Parathyroid adenoma (tissue), 2 donors: ENCODE data around the gene TMEM95.
"Not testable (repeated sequence)": the region's sequence is repeated elsewhere in the genome, so short reads cannot be mapped to it uniquely, and the experiment has no call there.

Source experiments
- H2AFZ ChIP-seq: fragments of 300-600 bp; sonication (generic); one replicate; pipeline ENCODE4 v1.7.0; 2017; ENCODE audit warnings: antibody characterized with exemption, mild to moderate bottlenecking
- H3K27ac ChIP-seq: fragments of 300-600 bp; sonication (generic); one replicate; pipeline ENCODE4 v1.7.0; 2017
- H3K27me3 ChIP-seq: fragments of 300-600 bp; sonication (generic); one replicate; pipeline ENCODE4 v1.7.0; 2017; ENCODE audit warnings: low read length; ENCODE audit not compliant: control insufficient read depth, insufficient read depth
- H3K36me3 ChIP-seq: fragments of 300-600 bp; sonication (generic); one replicate; pipeline ENCODE4 v1.7.0; 2017; ENCODE audit warnings: low read length; ENCODE audit not compliant: control insufficient read depth, insufficient read depth
- H3K4me1 ChIP-seq: fragments of 300-600 bp; sonication (generic); one replicate; pipeline ENCODE4 v1.7.0; 2017; ENCODE audit warnings: control low read depth
- H3K4me2 ChIP-seq: fragments of 300-600 bp; sonication (generic); one replicate; pipeline ENCODE4 v1.7.0; 2017; ENCODE audit warnings: low read length
- H3K4me3 ChIP-seq: fragments of 300-600 bp; sonication (generic); one replicate; pipeline ENCODE4 v1.7.0; 2017; ENCODE audit warnings: low read depth, low read length
- H3K79me2 ChIP-seq: fragments of 300-600 bp; sonication (generic); one replicate; pipeline ENCODE4 v1.7.0; 2017; ENCODE audit warnings: control low read depth
- H3K9ac ChIP-seq: fragments of 300-600 bp; sonication (generic); one replicate; pipeline ENCODE4 v1.7.0; 2017; ENCODE audit warnings: mild to moderate bottlenecking
- H3K9me3 ChIP-seq: fragments of 300-600 bp; sonication (generic); one replicate; pipeline ENCODE4 v1.7.0; 2017; ENCODE audit warnings: low read length; ENCODE audit not compliant: control insufficient read depth
- CTCF ChIP-seq: fragments of 300-600 bp; sonication (generic); IDR thresholded peaks from one replicate; pipeline ENCODE4 v1.7.0; 2017; ENCODE audit warnings: antibody characterized with exemption, mild to moderate bottlenecking
- donor health status: primary hyperparathyroidism.

The TMEM95 gene

GRCh38 chr17:7336240-7337175, 18.4 kb upstream of the TMEM95 start, which contains the start of gene ACAP1:
TSS of gene ACAP1 (plus strand) at chr17:7336529. CDS start at chr17:7336735, 206 bp downstream.
- no peaks in the 10 kb centered on the region for H3K36me3 ChIP-seq
- TF ChIP-seq CTCF, result no peak
- no peak within 1 kb of the TSS for H3K9ac ChIP-seq
- H3K4me3 ChIP-seq, result no peak within 1 kb of the TSS
- no peak within 1 kb of the TSS for H2AFZ ChIP-seq
- H3K27me3 ChIP-seq, result no peaks in the 10 kb centered on the region
- no peak within 1 kb of the TSS for H3K27ac ChIP-seq
- no peaks in the 10 kb centered on the region for H3K4me1 ChIP-seq
- no peaks in the 10 kb centered on the region for H3K79me2 ChIP-seq
- H3K4me2 ChIP-seq, result no peak within 1 kb of the TSS
- no peaks in the 10 kb centered on the region for H3K9me3 ChIP-seq

- H3K9ac ChIP-seq, H3K79me2 ChIP-seq, H3K9me3 ChIP-seq, H3K4me3 ChIP-seq, H3K36me3 ChIP-seq, H3K27ac ChIP-seq, H2AFZ ChIP-seq, H3K27me3 ChIP-seq, H3K4me2 ChIP-seq, H3K4me1 ChIP-seq: not testable (repeated sequence)
Observed at GRCh38 chr17:7337600-7337999, 17.4 kb upstream of the TMEM95 start.

DNA sequence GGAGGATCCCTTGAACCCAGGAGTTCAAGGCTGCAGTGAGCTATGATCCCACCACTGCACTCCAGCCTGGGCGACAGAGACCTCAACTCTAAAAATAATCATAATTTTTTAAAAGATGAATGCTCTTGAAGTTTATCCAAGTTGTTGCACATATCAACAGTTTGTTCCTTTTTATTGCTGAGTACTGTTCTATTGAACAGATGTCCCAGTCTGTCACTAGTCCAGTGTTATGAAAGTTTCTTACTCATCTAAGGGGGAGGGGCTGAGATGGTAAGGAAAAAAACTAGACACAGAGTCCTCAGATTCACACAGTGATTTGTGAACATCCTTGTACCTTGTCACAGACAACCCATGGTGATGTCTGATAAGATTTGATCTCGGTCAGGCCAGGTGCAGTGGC, 14.8 kb upstream of the TMEM95 start:
- no peak overlapping the region for H3K4me2 ChIP-seq
- H3K27me3 ChIP-seq, result no peaks in the 10 kb centered on the region
- no peaks in the 10 kb centered on the region for H3K79me2 ChIP-seq
- H3K27ac ChIP-seq, result no peak overlapping the region
- H2AFZ ChIP-seq, result no peak overlapping the region
- H3K36me3 ChIP-seq, result no peaks in the 10 kb centered on the region
- H3K4me1 ChIP-seq, result no peaks in the 10 kb centered on the region
- H3K4me3 ChIP-seq, result no peak overlapping the region
- H3K9ac ChIP-seq, result no peak overlapping the region
- H3K9me3 ChIP-seq, result no peaks in the 10 kb centered on the region
- no peak for TF ChIP-seq CTCF

DNA sequence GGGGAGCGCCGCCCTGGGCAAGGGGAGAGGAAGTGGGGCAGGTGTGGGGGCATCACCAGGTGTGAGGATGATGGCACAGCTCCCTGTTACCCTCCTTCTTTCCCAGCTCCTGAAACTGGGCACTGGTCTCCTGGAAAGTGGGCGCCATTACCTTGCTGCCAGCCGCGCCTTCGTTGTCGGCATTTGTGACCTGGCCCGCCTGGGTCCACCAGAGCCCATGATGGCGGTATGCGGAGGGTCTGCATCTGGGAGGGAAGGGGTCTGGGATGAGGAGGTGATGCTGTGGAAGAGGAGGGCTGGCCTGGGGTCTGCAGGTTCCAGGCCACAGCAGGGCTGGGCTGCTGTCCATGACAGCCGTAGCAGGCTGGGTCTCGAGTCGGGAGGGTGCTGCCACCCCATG, 13.1 kb upstream of the TMEM95 start:
- no peak for TF ChIP-seq CTCF
- Histone ChIP-seq H3K27ac (no peak overlapping the region), H3K36me3 (no peaks in the 10 kb centered on the region), H2AFZ (no peak overlapping the region), H3K27me3 (no peaks in the 10 kb centered on the region), H3K4me3 (no peak overlapping the region), H3K4me2 (no peak overlapping the region), H3K9ac (no peak overlapping the region), H3K4me1 (no peaks in the 10 kb centered on the region), H3K9me3 (no peaks in the 10 kb centered on the region), H3K79me2 (no peaks in the 10 kb centered on the region)

- no peak for TF ChIP-seq CTCF
- H3K27ac ChIP-seq, result no peak overlapping the region
- no peaks in the 10 kb centered on the region for H3K36me3 ChIP-seq
- no peaks in the 10 kb centered on the region for H3K79me2 ChIP-seq
- peaks cover 8% of the 10 kb centered on the region for H3K4me1 ChIP-seq
- H3K4me3 ChIP-seq, result no peak overlapping the region
- no peak overlapping the region for H3K4me2 ChIP-seq
- no peak overlapping the region for H2AFZ ChIP-seq
- no peak overlapping the region for H3K9ac ChIP-seq
- no peaks in the 10 kb centered on the region for H3K9me3 ChIP-seq
- H3K27me3 ChIP-seq, result no peaks in the 10 kb centered on the region
Observed at GRCh38 chr17:7343250-7343649, 11.7 kb upstream of the TMEM95 start.
